ENCODE data around the gene CNTNAP2.

Gene CNTNAP2

DNA sequence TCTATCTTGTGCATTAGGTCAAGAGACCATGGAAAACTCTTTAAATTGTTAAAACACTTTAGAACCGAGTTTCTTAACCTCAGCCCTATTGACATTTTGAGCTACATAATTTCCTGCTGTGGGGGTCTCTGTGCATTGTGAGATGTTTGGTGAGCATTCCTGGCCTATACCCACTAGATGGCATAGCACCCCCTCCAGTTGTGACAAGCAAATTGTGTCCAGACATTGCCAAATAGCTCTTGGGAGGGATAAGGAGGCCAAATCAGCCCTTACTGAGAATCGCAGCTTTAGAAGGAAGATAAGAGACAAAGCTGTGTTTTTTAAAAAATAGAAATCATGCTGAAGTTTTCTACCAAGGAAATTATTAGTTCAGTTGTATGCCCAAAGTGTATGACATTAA, 1315.5 kb downstream of the CNTNAP2 start:
- Histone ChIP-seq H3K9me3 (ENCODE audit: control insufficient read depth in 2 of 2, low read length in 2 of 2) (peaks cover 0 to 3% of the 10 kb centered on the region in 2 donors), H3K4me3 (ENCODE audit: low read length in 2 of 2) (no peak overlapping the region), H3K9ac (ENCODE audit: low read depth in 1 of 2, low read length in 2 of 2) (no peak overlapping the region), H3K4me1 (ENCODE audit: control insufficient read depth in 2 of 2, insufficient read depth in 2 of 2, low read length in 2 of 2) (no peaks in the 10 kb centered on the region), H3K27me3 (ENCODE audit: control insufficient read depth in 2 of 2, insufficient read depth in 2 of 2, low read length in 2 of 2) (no peaks in the 10 kb centered on the region), H3K36me3 (ENCODE audit: control insufficient read depth in 2 of 2, insufficient read depth in 2 of 2, low read length in 2 of 2) (no peaks in the 10 kb centered on the region), H3K27ac (ENCODE audit: low read depth in 2 of 2, low read length in 2 of 2) (no peak overlapping the region)

DNA sequence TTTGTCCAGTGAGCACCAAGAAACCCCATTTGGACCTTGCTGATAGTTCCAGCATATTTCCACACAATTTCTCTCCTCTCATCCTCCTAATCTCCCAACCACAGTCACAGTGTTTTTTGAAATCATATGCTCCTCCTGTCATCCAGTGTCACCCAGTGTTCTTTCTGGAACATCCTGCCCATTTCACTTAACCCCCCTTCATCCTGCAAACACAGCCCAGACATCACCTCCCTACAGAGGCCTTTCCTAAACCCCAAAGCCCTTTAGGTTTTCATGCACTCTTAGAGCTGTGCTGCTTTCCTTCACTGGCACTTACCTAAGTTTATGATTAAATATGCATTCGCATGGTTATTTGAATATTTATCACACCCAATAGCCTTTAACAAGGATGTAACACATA, 1316.0 kb downstream of the CNTNAP2 start:
- Histone ChIP-seq H3K9me3 (ENCODE audit: control insufficient read depth in 2 of 2, low read length in 2 of 2) (peaks cover 0 to 3% of the 10 kb centered on the region in 2 donors), H3K9ac (ENCODE audit: low read depth in 1 of 2, low read length in 2 of 2) (no peak overlapping the region), H3K4me3 (ENCODE audit: low read length in 2 of 2) (no peak overlapping the region), H3K27me3 (ENCODE audit: control insufficient read depth in 2 of 2, insufficient read depth in 2 of 2, low read length in 2 of 2) (no peaks in the 10 kb centered on the region), H3K4me1 (ENCODE audit: control insufficient read depth in 2 of 2, insufficient read depth in 2 of 2, low read length in 2 of 2) (no peaks in the 10 kb centered on the region), H3K27ac (ENCODE audit: low read depth in 2 of 2, low read length in 2 of 2) (no peak overlapping the region), H3K36me3 (ENCODE audit: control insufficient read depth in 2 of 2, insufficient read depth in 2 of 2, low read length in 2 of 2) (no peaks in the 10 kb centered on the region)

DNA sequence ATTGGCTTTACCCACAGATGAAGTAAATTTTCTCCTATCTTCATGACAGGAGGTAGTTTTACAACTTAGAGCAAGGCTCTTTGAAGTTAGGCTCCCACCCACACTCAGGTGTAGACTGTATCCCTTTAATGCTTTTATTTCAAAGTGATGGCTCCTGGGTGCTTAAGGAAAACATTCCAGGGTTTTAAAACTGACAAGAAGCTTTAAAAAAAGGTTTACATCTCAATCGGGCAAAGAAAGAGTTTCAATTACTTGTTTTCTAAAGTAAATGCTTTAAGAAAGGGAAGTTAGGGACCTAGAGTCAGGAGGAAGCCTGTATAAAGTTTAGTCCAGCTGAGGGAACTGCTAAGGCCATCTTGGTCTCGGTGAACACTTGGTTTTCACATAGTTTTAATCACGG, 1320.1 kb downstream of the CNTNAP2 start:
- peaks cover 0 to 2% of the 10 kb centered on the region in 2 donors for H3K9me3 ChIP-seq (ENCODE audit: control insufficient read depth in 2 of 2, low read length in 2 of 2)
- H3K36me3 ChIP-seq (ENCODE audit: control insufficient read depth in 2 of 2, insufficient read depth in 2 of 2, low read length in 2 of 2), result no peaks in the 10 kb centered on the region
- no peaks in the 10 kb centered on the region for H3K27me3 ChIP-seq (ENCODE audit: control insufficient read depth in 2 of 2, insufficient read depth in 2 of 2, low read length in 2 of 2)
- H3K27ac ChIP-seq (ENCODE audit: low read depth in 2 of 2, low read length in 2 of 2), result no peak overlapping the region
- H3K4me1 ChIP-seq (ENCODE audit: control insufficient read depth in 2 of 2, insufficient read depth in 2 of 2, low read length in 2 of 2), result no peaks in the 10 kb centered on the region
- no peak overlapping the region for H3K9ac ChIP-seq (ENCODE audit: low read depth in 1 of 2, low read length in 2 of 2)
- H3K4me3 ChIP-seq (ENCODE audit: low read length in 2 of 2), result no peak overlapping the region

DNA sequence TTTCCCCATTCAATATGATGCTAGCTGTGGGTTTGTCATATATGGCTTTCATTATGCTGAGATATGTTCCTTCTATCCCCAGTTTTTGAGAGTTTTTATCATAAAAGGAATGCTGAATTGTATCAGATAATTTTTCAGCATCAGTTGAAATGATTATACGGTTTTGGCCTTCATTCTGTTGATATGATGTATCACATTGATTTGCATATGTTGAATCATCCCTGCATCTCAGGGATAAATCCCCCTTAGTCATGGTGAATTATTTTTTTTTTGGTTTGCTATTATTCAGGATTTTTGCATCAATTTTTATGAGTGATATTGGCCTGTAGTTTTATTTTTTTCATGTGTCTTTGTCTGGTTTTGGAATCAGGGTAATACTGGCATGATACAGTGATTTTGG, 1321.6 kb downstream of the CNTNAP2 start:
- Histone ChIP-seq H3K36me3 (ENCODE audit: control insufficient read depth in 2 of 2, insufficient read depth in 2 of 2, low read length in 2 of 2) (no peaks in the 10 kb centered on the region), H3K27me3 (ENCODE audit: control insufficient read depth in 2 of 2, insufficient read depth in 2 of 2, low read length in 2 of 2) (no peaks in the 10 kb centered on the region), H3K4me3 (ENCODE audit: low read length in 2 of 2) (no peak overlapping the region), H3K4me1 (ENCODE audit: control insufficient read depth in 2 of 2, insufficient read depth in 2 of 2, low read length in 2 of 2) (no peaks in the 10 kb centered on the region), H3K27ac (ENCODE audit: low read depth in 2 of 2, low read length in 2 of 2) (no peak overlapping the region), H3K9me3 (ENCODE audit: control insufficient read depth in 2 of 2, low read length in 2 of 2) (peaks cover under 1 to 6% of the 10 kb centered on the region in 2 donors), H3K9ac (ENCODE audit: low read depth in 1 of 2, low read length in 2 of 2) (no peak overlapping the region)

DNA sequence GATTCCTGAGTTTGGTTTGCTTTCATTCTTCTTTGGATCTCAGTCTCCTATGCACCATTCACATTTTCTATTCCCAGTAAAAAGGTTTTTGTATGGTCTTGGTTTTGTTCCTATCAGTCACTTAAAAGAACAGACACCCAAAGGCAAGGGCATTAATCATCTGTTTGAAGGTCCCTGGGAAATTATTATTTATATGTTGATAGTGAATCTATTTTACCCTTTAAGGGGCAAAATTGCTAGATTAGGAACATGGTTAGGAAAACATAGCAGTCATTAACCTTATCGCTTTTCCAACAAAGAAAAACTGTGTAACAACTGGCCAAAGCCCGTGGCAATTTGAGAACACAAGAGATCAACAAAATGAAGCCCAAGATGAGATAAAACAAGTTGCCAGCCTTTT, 1327.3 kb downstream of the CNTNAP2 start:
- Histone ChIP-seq H3K9me3 (ENCODE audit: control insufficient read depth in 2 of 2, low read length in 2 of 2) (peaks cover 5 to 9% of the 10 kb centered on the region in 2 donors), H3K9ac (ENCODE audit: low read depth in 1 of 2, low read length in 2 of 2) (no peak overlapping the region), H3K4me3 (ENCODE audit: low read length in 2 of 2) (no peak overlapping the region), H3K4me1 (ENCODE audit: control insufficient read depth in 2 of 2, insufficient read depth in 2 of 2, low read length in 2 of 2) (no peaks in the 10 kb centered on the region), H3K27ac (ENCODE audit: low read depth in 2 of 2, low read length in 2 of 2) (no peak overlapping the region), H3K36me3 (ENCODE audit: control insufficient read depth in 2 of 2, insufficient read depth in 2 of 2, low read length in 2 of 2) (no peaks in the 10 kb centered on the region), H3K27me3 (ENCODE audit: control insufficient read depth in 2 of 2, insufficient read depth in 2 of 2, low read length in 2 of 2) (no peaks in the 10 kb centered on the region)

DNA sequence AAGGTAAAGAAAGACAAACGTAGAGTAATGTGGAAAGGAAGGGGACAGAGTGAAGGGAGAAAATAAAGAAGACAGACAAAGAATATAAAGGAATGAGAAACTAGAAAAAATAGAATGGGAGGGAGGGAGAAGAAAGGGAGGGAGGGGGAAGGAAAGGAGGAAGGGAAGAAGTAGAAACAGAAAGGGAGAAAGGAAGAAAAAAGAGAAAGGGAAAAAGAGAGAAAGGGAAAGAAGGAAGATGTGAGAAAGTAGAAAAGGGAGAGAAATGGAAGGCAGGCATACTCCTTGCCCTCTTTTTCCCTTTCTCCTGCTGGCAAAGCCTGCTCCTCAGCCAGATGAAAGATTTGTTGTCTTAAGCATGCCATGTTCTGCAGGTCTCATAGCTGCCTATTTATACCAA, 1336.2 kb downstream of the CNTNAP2 start:
- Histone ChIP-seq H3K27ac (ENCODE audit: low read depth in 2 of 2, low read length in 2 of 2) (no peak overlapping the region), H3K4me1 (ENCODE audit: control insufficient read depth in 2 of 2, insufficient read depth in 2 of 2, low read length in 2 of 2) (no peaks in the 10 kb centered on the region), H3K4me3 (ENCODE audit: low read length in 2 of 2) (no peak overlapping the region), H3K9me3 (ENCODE audit: control insufficient read depth in 2 of 2, low read length in 2 of 2) (no peaks in the 10 kb centered on the region), H3K36me3 (ENCODE audit: control insufficient read depth in 2 of 2, insufficient read depth in 2 of 2, low read length in 2 of 2) (no peaks in the 10 kb centered on the region), H3K27me3 (ENCODE audit: control insufficient read depth in 2 of 2, insufficient read depth in 2 of 2, low read length in 2 of 2) (no peaks in the 10 kb centered on the region), H3K9ac (ENCODE audit: low read depth in 1 of 2, low read length in 2 of 2) (no peak overlapping the region)

DNA sequence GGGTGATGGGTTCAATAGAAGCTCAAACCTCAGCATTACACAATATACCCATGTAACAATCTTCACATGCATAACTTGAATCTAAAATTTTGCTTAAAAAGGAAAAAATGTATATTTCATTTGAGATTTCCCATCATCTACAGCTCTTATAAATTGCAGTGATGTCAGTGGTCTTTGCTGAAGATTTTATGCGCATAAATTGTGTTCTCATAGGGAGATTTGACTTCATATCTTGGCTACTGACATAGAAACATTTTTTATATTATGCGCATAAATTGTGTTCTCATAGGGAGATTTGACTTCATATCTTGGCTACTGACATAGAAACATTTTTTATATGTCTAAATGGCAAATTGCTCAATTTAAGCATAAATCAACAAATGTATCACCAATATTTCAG, 1348.6 kb downstream of the CNTNAP2 start:
- H3K36me3 ChIP-seq (ENCODE audit: control insufficient read depth in 2 of 2, insufficient read depth in 2 of 2, low read length in 2 of 2), result no peaks in the 10 kb centered on the region
- H3K9ac ChIP-seq (ENCODE audit: low read depth in 1 of 2, low read length in 2 of 2), result no peak overlapping the region
- H3K27ac ChIP-seq (ENCODE audit: low read depth in 2 of 2, low read length in 2 of 2), result no peak overlapping the region
- no peaks in the 10 kb centered on the region for H3K4me1 ChIP-seq (ENCODE audit: control insufficient read depth in 2 of 2, insufficient read depth in 2 of 2, low read length in 2 of 2)
- H3K4me3 ChIP-seq (ENCODE audit: low read length in 2 of 2), result no peak overlapping the region
- no peaks in the 10 kb centered on the region for H3K9me3 ChIP-seq (ENCODE audit: control insufficient read depth in 2 of 2, low read length in 2 of 2)
- H3K27me3 ChIP-seq (ENCODE audit: control insufficient read depth in 2 of 2, insufficient read depth in 2 of 2, low read length in 2 of 2), result no peaks in the 10 kb centered on the region

DNA sequence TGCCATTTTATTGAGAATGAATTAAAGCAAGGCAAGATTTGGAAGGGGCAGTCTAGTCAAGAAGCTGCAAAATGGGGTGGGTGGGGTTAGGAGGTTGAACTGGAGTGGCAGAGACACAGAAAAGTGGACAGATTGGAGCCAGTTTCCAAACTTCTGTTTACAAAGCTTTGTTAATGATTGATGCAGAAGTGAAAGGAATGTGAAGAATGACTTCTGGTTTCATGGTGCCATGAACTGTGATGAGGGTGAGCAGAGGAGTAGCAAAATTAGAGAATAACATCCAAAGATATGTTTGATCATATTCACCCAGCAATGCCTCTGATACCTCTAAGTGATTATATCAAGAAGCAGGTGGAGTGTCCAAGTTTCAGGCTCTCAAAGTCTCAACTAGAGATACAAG, 1356.0 kb downstream of the CNTNAP2 start:
- Histone ChIP-seq H3K9me3 (ENCODE audit: control insufficient read depth in 2 of 2, low read length in 2 of 2) (no peaks in the 10 kb centered on the region), H3K4me3 (ENCODE audit: low read length in 2 of 2) (no peak overlapping the region), H3K9ac (ENCODE audit: low read depth in 1 of 2, low read length in 2 of 2) (no peak overlapping the region), H3K36me3 (ENCODE audit: control insufficient read depth in 2 of 2, insufficient read depth in 2 of 2, low read length in 2 of 2) (no peaks in the 10 kb centered on the region), H3K27me3 (ENCODE audit: control insufficient read depth in 2 of 2, insufficient read depth in 2 of 2, low read length in 2 of 2) (no peaks in the 10 kb centered on the region), H3K4me1 (ENCODE audit: control insufficient read depth in 2 of 2, insufficient read depth in 2 of 2, low read length in 2 of 2) (no peaks in the 10 kb centered on the region), H3K27ac (ENCODE audit: low read depth in 2 of 2, low read length in 2 of 2) (no peak overlapping the region)

DNA sequence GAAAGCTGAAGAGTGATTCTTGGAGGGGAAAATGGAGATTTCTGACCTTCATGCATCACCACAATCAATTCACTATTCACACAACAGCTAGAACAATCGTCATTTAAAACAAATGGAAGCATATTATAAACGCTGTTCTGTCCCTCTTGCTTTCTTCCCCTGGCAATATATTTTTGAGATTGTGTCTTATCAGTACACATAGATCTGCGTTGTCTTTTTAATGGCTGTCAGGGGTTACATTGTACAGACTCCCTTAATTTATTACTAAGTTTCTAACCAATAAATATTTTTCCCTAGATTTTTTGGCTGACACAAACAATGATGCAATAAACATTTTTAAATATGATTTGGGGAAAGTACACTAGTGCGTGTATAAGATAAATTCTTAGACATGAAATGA, 1358.3 kb downstream of the CNTNAP2 start:
- H3K36me3 ChIP-seq (ENCODE audit: control insufficient read depth in 2 of 2, insufficient read depth in 2 of 2, low read length in 2 of 2), result no peaks in the 10 kb centered on the region
- H3K4me3 ChIP-seq (ENCODE audit: low read length in 2 of 2), result no peak overlapping the region
- H3K4me1 ChIP-seq (ENCODE audit: control insufficient read depth in 2 of 2, insufficient read depth in 2 of 2, low read length in 2 of 2), result no peaks in the 10 kb centered on the region
- no peaks in the 10 kb centered on the region for H3K27me3 ChIP-seq (ENCODE audit: control insufficient read depth in 2 of 2, insufficient read depth in 2 of 2, low read length in 2 of 2)
- no peaks in the 10 kb centered on the region for H3K9me3 ChIP-seq (ENCODE audit: control insufficient read depth in 2 of 2, low read length in 2 of 2)
- H3K9ac ChIP-seq (ENCODE audit: low read depth in 1 of 2, low read length in 2 of 2), result no peak overlapping the region
- H3K27ac ChIP-seq (ENCODE audit: low read depth in 2 of 2, low read length in 2 of 2), result no peak overlapping the region

DNA sequence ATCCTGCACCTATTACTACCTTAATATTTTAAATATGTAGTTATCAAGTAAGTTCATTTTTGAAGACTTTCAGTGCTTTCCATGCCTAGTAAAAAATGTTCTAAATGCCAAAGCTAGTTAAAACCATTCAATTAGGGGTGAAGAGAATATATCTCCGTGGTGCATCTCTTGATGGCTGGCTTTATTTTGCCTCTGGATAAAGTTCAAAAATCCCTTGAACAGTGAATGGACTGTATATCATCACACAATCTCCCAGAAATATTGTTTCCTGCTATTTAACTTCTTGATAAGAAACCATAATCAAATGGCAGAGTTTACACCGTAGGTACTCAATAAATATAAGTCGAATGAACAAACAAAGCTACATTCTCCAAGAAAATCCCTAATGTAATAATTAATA, 1360.9 kb downstream of the CNTNAP2 start:
- Histone ChIP-seq H3K27ac (ENCODE audit: low read depth in 2 of 2, low read length in 2 of 2) (no peak overlapping the region), H3K9ac (ENCODE audit: low read depth in 1 of 2, low read length in 2 of 2) (no peak overlapping the region)

DNA sequence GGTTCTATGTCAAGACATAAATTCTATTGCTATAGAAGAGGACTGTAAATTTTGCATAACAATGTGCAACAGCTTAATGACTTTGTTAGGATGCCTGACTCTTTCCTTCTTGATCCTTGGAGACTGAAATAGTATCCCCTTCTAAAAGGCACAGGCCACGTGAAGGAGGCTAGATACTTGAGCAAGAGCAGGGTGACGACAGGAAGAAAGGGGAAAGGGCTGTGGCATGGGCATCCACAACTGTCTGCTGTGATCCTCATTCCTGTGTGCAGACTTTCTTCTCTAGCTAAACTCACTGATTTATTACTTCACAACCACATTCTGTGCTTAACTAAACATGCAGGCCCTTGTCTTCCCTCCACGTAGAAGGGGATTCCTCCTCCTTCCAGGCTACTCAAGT, 1362.2 kb downstream of the CNTNAP2 start:
- no peak overlapping the region for H3K9ac ChIP-seq (ENCODE audit: low read depth in 1 of 2, low read length in 2 of 2)
- H3K9me3 ChIP-seq (ENCODE audit: control insufficient read depth in 2 of 2, low read length in 2 of 2), result no peaks in the 10 kb centered on the region
- no peak overlapping the region for H3K27ac ChIP-seq (ENCODE audit: low read depth in 2 of 2, low read length in 2 of 2)
- H3K4me1 ChIP-seq (ENCODE audit: control insufficient read depth in 2 of 2, insufficient read depth in 2 of 2, low read length in 2 of 2), result no peaks in the 10 kb centered on the region
- no peak overlapping the region for H3K4me3 ChIP-seq (ENCODE audit: low read length in 2 of 2)
- H3K27me3 ChIP-seq (ENCODE audit: control insufficient read depth in 2 of 2, insufficient read depth in 2 of 2, low read length in 2 of 2), result no peaks in the 10 kb centered on the region
- H3K36me3 ChIP-seq (ENCODE audit: control insufficient read depth in 2 of 2, insufficient read depth in 2 of 2, low read length in 2 of 2), result no peaks in the 10 kb centered on the region

More for the DNA sequence above, 1360.9 kb downstream of the CNTNAP2 start:
- Histone ChIP-seq H3K4me1 (ENCODE audit: control insufficient read depth in 2 of 2, insufficient read depth in 2 of 2, low read length in 2 of 2) (no peaks in the 10 kb centered on the region), H3K9me3 (ENCODE audit: control insufficient read depth in 2 of 2, low read length in 2 of 2) (no peaks in the 10 kb centered on the region), H3K27me3 (ENCODE audit: control insufficient read depth in 2 of 2, insufficient read depth in 2 of 2, low read length in 2 of 2) (no peaks in the 10 kb centered on the region), H3K36me3 (ENCODE audit: control insufficient read depth in 2 of 2, insufficient read depth in 2 of 2, low read length in 2 of 2) (no peaks in the 10 kb centered on the region), H3K4me3 (ENCODE audit: low read length in 2 of 2) (no peak overlapping the region)
